AG09309 (cell line): ENCODE measurements around the gene TLL1.

Experiments
- DNase-seq: peaks from one replicate; pipeline ENCODE4 v3.0.0-alpha.2; 2010; ENCODE audit warnings: low read depth
- H3K4me3 ChIP-seq: 2 replicates; pipeline ENCODE4 v1.5.1; 2011; ENCODE audit warnings: mild to moderate bottlenecking, low read depth, low read length, moderate library complexity; ENCODE audit not compliant: control insufficient read depth
- CTCF ChIP-seq: IDR thresholded peaks from 2 replicates; pipeline ENCODE4 v1.5.1; 2011; ENCODE audit warnings: mild to moderate bottlenecking, low read depth, low read length, inconsistent platforms; ENCODE audit not compliant: insufficient read depth, control insufficient read depth; ENCODE audit errors: missing control alignments

TLL1 gene

GRCh38 chr4:166044871-166045270, 171.8 kb downstream of the TLL1 start:
- no peak for DNase-seq
- TF ChIP-seq CTCF: no peak
- no peak overlapping the region for H3K4me3 ChIP-seq

GRCh38 chr4:166045457-166045856, 172.4 kb downstream of the TLL1 start:
- no peak for DNase-seq
- no peak for TF ChIP-seq CTCF
- no peak overlapping the region for H3K4me3 ChIP-seq

- no peak overlapping the region for H3K4me3 ChIP-seq
- DNase-seq: no peak
- no peak for TF ChIP-seq CTCF
These were observed 176.0 kb downstream of the TLL1 start for GRCh38 chr4:166049036-166049435.

GRCh38 chr4:166064721-166065120, 191.7 kb downstream of the TLL1 start:
- TF ChIP-seq CTCF: no peak
- no peak for DNase-seq
- no peak overlapping the region for H3K4me3 ChIP-seq

GRCh38 chr4:166065324-166065723, 192.3 kb downstream of the TLL1 start:
- no peak overlapping the region for H3K4me3 ChIP-seq
- TF ChIP-seq CTCF: no peak
- no peak for DNase-seq

GRCh38 chr4:166066936-166067335, 193.9 kb downstream of the TLL1 start:
- DNase-seq: no peak
- no peak overlapping the region for H3K4me3 ChIP-seq
- TF ChIP-seq CTCF: no peak

- no peak for TF ChIP-seq CTCF
- DNase-seq: no peak
These were observed 194.9 kb downstream of the TLL1 start for GRCh38 chr4:166067915-166068314.

More at GRCh38 chr4:166067915-166068314, 194.9 kb downstream of the TLL1 start:
- no peak overlapping the region for H3K4me3 ChIP-seq
